Right ventricle myocardium inferior (tissue), 1 donor: ENCODE measurements around the gene PTGES2. TPM values are rescaled to one million over a fixed set of nuclear protein-coding genes. Genes with fewer than 3 reads are reported as not detected.

Experiments used
- ATAC-seq: fragments of 200-7000 bp; cut with Tn5 transposase; one replicate; pipeline ENCODE4 v1.9.1; 2020; ENCODE audit warnings: mild to moderate bottlenecking, moderate library complexity
- DNase-seq: peaks from one replicate; pipeline ENCODE4 v3.0.0; 2021; ENCODE audit errors: missing footprints
- intact Hi-C: fragments of 100-400 bp; cut with DNase I; formaldehyde crosslinking; loops from one replicate; pipeline ENCODE4 v1.11.0; 2022
- total RNA-seq: library from RNA; stranded (reverse); fragmentation: NEBNext Ultra II Directional; extraction: Animal tissue kit (Norgen Biotek cat#: 25700); gene quantifications from one replicate; pipeline ENCODE4 v1.2.1, GENCODE V29; 2021
- donor health status: DM: no; HTN: yes; CAD: no; lungs with severe emphysema.

The PTGES2 gene
- total RNA-seq, 1 donor from 2014 or later = 158 TPM

DNA sequence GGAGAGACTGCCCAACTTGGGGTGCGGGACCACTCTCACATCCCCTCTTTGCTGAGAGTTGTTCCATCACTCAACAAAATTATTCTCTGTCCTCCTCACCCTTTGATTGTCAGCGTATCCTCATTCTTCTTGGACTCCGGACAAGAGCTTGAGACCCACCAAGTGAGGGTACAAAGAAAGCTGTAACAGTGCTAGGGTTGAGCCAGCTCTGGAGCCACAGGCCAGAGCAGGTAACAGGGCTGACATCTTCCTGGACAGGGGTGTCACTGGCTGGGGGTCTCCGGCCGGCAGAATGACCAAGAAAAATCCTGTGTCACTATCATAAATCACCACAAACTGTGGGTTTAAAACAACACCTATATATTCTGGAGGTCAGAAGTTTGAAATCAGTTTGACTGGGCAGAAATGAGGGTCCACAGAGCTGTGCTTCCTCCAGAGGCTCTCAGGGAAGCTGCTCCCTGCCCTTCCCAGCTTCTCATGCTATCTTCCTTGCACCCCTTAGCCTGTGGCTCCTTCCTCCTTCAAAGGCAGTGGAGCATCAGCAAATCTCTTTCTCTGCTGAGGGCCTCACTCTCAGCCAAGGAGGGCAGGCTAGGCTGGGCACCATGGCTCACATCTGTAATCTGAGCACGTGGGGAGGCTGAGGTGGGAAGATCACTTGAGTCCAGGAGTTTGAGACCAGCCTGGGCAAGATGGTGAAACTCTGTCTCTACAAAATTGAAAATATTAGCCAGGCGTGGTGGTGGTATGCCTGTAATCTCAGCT lies 28.4 kb upstream of the PTGES2 start:
- ATAC-seq (no peak), DNase-seq (peak; percentile 42)
- intact Hi-C loops = no loop called here

- DNase-seq = peak; percentile 32
- intact Hi-C loops = no loop called here
Measured at GRCh38 chr9:128153947-128154695, 26.6 kb upstream of the PTGES2 start.

GRCh38 chr9:128153060-128153946 lies 25.8 kb upstream of the PTGES2 start:
- no peak for ATAC-seq
- DNase-seq = peak; percentile 28

More at GRCh38 chr9:128153947-128154695, 26.6 kb upstream of the PTGES2 start:
- ATAC-seq = no peak

GRCh38 chr9:128152133-128153059 lies 24.9 kb upstream of the PTGES2 start:
- ATAC-seq (no peak), DNase-seq (peak; percentile 40)
- intact Hi-C loops = no loop called here

More at GRCh38 chr9:128153060-128153946, 25.8 kb upstream of the PTGES2 start:
- intact Hi-C loops = no loop called here

DNA sequence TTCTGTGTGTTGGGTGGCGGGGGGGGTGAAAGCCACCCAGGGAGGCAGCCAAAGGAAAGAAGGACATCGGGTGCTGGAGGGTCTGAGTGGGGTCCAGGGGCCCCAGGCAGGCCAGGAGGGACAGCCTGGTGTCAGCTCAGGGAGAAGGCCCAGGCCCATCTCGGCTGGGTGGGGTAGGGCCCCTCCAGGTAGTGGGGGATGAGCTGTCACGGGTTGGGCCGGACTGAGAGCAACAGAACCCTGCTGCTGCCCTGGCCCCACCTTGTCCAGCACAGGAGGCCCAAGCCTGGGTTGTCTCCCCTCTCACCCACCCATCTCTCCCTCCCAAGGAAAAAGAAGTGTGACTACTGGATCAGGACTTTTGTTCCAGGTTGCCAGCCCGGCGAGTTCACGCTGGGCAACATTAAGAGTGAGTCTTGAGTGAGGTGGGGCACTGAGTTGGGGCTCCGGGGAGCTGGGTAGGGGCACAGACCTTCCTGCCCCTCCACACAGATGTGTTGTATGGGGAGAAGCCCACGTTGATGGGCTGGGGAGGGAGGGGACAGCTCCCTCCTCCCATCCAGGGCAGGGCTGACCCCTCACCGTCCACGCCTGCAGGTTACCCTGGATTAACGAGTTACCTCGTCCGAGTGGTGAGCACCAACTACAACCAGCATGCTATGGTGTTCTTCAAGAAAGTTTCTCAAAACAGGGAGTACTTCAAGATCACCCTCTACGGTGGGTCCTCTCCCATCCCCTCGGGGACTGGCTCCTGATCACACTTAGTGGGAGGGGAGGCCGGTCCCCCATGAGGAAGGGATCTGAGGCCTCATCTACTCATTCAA lies 24.0 kb upstream of the PTGES2 start:
- ATAC-seq (no peak), DNase-seq (peak; percentile 46)
- intact Hi-C loops = no loop called here

- ATAC-seq = no peak
- intact Hi-C loops = no loop called here
- DNase-seq = peak; percentile 57
Measured at GRCh38 chr9:128150594-128151308, 23.2 kb upstream of the PTGES2 start.

- DNase-seq (peak; percentile 31), ATAC-seq (no peak)
- intact Hi-C loops = no loop called here
Measured at GRCh38 chr9:128149951-128150593, 22.5 kb upstream of the PTGES2 start.

DNA sequence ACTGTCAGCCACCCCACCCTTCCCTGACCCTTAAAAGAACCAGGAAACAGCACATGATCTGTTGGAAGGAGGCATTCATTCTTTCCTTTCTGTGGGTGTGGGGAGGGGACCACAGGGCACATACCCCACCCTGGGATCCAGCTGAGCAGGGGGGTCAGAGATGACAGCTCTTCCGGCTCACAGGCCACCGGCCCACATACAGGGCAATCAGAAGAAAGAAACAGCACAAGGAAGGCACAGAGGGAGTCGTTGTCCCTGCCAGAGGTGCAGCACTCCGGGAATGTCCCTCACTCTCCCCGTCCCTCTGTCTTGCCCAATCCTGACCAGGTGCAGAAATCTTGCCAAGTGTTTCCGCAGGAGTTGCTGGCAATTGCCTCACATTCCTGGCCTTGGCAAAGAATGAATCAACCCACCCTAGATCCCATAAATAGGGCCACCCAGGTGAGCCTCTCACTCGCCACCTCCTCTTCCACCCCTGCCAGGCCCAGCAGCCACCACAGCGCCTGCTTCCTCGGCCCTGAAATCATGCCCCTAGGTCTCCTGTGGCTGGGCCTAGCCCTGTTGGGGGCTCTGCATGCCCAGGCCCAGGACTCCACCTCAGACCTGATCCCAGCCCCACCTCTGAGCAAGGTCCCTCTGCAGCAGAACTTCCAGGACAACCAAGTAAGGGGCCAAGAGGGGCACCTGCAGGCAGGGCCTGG lies 21.6 kb upstream of the PTGES2 start, which contains the start of gene LCN2:
Gene LCN2 (plus strand): TSS at position 453 of the 701 bp plus-strand sequence. CDS start 73 bp downstream, at position 526.
- intact Hi-C loops = no loop called here
- ATAC-seq (no peak), DNase-seq (peak; percentile 26)

- peak; percentile 15 for DNase-seq
- intact Hi-C loops = no loop called here
- no peak for ATAC-seq
Measured at GRCh38 chr9:128148509-128149000, 21.0 kb upstream of the PTGES2 start.

DNA sequence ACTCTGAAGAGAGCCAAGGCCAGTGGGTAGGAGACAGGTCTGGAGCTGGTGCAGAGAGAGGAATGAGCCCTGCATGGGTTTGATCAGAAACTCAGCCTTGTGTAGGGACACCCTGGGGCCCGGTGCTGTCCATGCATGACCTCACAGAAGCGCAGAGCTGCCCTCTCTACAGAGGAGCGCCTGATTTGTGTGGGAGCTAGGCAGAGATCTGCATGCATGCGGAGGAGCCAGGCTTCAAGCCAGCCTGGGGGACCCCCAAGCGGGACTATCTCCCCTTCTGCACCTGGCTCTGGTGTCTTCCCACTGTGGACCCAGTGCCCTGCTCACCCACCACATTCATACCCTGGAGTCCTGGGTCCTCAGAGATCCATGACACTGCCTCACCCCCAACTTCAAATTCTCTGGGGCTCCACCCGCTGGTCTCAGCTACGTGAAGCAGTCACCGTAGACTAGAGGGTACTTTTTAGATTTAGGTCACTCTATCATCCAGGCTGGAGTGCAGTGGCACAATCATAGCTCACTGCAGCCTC lies 19.1 kb upstream of the PTGES2 start:
- DNase-seq (no peak), ATAC-seq (no peak)
- intact Hi-C loops = no loop called here

GRCh38 chr9:128145951-128146351 lies 18.4 kb upstream of the PTGES2 start:
- no peak for ATAC-seq
- intact Hi-C loops = no loop called here
- DNase-seq = peak; percentile 55

- intact Hi-C loops = no loop called here
Measured at GRCh38 chr9:128145536-128145935, 18.0 kb upstream of the PTGES2 start.

DNA sequence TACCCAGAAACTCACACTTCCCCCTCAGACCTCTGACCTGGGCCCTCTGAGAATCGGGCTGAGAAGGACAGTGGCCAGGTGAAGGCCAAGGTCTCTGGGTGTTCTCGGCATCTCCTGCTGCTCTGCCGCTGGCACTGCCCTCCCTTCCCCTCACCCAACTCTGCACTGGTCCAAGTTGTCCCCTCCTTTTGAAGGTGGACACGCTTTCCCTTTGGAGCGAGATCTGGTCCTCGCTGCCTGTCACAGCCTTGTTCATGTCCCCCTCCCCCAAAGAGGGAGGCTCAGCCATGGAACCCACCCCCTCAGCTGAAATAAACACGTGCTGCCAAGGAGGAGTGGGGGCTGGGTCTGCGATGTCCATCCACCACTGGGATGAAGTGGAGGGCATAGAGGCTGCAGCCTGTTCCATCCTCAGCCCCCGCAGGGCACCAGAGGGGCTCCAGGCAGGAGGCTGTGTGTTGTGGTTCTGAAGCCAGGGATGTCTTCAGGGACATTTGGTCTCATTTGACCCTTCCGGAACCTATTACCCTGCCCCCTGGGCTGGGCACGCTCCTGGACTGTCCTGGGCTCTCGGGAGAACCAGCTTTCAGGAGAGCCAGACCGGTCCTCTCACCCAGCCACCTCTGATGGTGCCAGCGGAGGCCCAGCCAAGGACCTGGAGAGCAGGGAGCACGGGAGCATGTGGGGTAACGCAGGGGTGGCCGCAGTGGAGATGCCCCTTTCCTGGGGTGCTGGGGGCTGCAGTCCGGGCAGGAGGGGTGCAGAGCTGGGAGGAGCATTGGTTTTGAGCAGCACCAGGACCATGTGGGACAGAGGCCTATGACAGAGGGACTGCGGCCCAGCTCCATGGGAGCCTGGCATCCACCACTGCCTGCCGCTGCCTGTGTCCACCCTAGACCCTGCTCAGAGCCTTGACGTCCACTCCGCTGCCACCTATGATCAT lies 17.0 kb upstream of the PTGES2 start:
- ATAC-seq (peak; percentile 10), DNase-seq (peak; percentile 50)
- intact Hi-C loops = no loop called here

More at GRCh38 chr9:128145536-128145935, 18.0 kb upstream of the PTGES2 start:
- DNase-seq (no peak), ATAC-seq (no peak)
